Hepatocyte (in vitro differentiated cells): ENCODE results near the gene GLIPR2.

Experiments used
- CTCF ChIP-seq: fragments of 200-600 bp; sonication (generic); IDR thresholded peaks from 2 replicates; pipeline ENCODE4 v1.5.1; 2016; ENCODE audit warnings: antibody characterized with exemption, mild to moderate bottlenecking; ENCODE audit not compliant: poor library complexity
- EZH2 ChIP-seq: fragments of 200-600 bp; sonication (generic); IDR thresholded peaks from 2 replicates; pipeline ENCODE4 v1.6.1; 2016; ENCODE audit warnings: antibody characterized with exemption, mild to moderate bottlenecking, borderline replicate concordance
- EZH2phosphoT487 ChIP-seq: fragments of 200-600 bp; sonication (generic); IDR thresholded peaks from one replicate; pipeline ENCODE4 v1.6.1; 2018; ENCODE audit warnings: antibody characterized with exemption, mild to moderate bottlenecking, low read depth, moderate library complexity; ENCODE audit not compliant: unreplicated experiment, severe bottlenecking

DNA sequence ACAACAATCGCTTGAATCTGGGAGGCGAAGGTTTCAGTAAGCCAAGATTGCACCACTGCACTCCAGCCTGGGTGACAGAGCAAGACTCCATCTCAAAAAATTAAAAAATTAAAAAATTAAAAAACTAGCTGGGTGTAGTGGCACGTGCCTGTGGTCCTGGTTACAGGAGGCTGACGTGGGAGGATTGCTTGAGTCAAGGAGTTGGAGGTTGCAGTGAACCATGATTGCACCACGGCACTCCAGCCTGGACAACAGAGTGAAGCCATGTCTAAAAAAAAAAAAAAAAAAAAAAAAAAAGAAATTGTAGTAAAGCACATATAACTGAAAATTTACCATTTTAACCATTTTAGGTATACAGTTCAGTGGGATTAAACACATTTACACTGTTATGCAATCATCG is 19.6 kb downstream of the GLIPR2 start:
- TF ChIP-seq CTCF = no peak
- no peak for TF ChIP-seq EZH2
- no peak for TF ChIP-seq EZH2phosphoT487
